ENCODE results near the gene MSH6.
A peak's percentile ranks its signal among the peaks of the same experiment; 100 is the strongest.

Gene MSH6, protein sequence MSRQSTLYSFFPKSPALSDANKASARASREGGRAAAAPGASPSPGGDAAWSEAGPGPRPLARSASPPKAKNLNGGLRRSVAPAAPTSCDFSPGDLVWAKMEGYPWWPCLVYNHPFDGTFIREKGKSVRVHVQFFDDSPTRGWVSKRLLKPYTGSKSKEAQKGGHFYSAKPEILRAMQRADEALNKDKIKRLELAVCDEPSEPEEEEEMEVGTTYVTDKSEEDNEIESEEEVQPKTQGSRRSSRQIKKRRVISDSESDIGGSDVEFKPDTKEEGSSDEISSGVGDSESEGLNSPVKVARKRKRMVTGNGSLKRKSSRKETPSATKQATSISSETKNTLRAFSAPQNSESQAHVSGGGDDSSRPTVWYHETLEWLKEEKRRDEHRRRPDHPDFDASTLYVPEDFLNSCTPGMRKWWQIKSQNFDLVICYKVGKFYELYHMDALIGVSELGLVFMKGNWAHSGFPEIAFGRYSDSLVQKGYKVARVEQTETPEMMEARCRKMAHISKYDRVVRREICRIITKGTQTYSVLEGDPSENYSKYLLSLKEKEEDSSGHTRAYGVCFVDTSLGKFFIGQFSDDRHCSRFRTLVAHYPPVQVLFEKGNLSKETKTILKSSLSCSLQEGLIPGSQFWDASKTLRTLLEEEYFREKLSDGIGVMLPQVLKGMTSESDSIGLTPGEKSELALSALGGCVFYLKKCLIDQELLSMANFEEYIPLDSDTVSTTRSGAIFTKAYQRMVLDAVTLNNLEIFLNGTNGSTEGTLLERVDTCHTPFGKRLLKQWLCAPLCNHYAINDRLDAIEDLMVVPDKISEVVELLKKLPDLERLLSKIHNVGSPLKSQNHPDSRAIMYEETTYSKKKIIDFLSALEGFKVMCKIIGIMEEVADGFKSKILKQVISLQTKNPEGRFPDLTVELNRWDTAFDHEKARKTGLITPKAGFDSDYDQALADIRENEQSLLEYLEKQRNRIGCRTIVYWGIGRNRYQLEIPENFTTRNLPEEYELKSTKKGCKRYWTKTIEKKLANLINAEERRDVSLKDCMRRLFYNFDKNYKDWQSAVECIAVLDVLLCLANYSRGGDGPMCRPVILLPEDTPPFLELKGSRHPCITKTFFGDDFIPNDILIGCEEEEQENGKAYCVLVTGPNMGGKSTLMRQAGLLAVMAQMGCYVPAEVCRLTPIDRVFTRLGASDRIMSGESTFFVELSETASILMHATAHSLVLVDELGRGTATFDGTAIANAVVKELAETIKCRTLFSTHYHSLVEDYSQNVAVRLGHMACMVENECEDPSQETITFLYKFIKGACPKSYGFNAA (N-terminal part only)

GRCh38 chr2:47782671-47783485 is at the start of gene MSH6:
Gene MSH6 (plus strand): TSS chr2:47783145. CDS start chr2:47783234, 89 bp downstream.
- peak; percentile 79 for DNase-seq (ENCODE audit: low read depth)

DNA sequence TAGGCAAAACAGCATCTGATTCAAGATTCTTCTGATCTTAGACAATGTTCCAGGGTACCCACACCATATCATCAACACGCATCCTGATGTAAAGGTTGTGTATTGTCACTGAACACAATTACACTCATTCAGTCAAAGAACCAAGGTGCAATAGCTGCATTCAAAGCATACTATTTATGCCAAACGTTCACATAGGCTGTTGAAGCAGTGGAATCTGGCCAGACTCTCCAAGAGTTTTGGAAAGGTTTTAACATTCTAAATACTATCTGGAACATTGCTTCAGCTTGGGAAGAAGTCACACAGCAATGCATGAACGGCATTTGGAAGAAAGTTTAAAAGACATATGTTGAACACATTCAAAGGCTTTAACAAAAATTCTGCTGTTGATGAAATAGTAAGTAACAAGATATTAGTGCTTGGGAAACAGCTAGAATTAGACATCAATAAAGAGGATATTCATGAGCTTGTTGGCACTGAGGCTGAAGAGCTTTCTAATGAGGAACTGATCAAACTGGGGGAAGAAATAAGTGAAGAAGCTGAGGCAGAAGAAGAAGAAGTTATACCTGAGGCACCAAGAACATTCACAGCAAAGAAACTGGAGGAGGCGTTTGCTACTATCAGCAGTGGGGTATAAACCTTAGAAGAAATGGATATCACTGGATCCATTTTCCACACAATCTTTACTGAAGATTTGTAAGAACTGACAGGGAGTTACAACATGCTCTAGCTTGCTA is 47.6 kb upstream of the MSH6 start:
- no peak for DNase-seq (ENCODE audit: low read depth)

DNA sequence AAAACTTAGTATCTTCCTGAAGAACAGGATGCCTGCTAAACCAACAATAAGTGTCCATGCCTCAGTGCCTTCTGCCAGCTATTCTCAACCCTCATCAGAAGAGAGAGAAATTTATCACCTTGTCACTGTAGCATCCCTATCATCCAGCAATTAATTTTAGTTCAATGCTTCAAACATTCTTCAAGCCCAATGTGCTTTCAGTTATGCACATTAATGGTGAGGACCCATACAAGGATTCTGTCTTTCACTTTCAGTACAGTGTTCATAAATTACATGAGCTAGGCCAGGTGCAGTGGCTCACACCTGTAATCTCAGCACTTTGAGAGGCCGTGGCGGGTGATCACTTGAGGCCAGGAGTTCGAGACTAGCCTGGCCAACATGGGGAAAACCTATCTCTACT is 47.0 kb upstream of the MSH6 start:
- DNase-seq (ENCODE audit: low read depth), result no peak

GRCh38 chr2:47737191-47737975 is 45.6 kb upstream of the MSH6 start:
- peak; percentile 55 for DNase-seq (ENCODE audit: low read depth)

DNA sequence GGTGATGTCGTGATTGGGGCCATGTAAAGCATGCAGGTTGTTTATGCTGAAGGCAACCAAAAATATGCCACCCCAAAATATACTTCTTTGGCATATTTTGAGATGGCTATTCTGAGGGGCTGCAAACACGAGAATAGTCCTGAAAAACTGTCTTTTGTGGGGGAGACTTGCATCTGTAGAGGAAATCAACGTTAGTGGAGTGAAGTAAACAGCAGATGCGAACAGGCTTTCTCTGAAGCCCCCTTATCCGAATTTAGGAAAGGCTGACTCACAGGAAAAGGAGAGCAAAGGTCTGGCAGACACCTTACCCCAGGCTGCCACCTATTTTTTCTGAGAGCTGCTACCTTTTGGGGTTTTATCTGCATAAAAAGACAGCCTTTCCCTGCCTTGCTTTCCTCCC is 44.6 kb upstream of the MSH6 start:
- DNase-seq (ENCODE audit: low read depth), result no peak

GRCh38 chr2:47741101-47741500 is 41.8 kb upstream of the MSH6 start:
- DNase-seq (ENCODE audit: low read depth), result peak; percentile 39

DNA sequence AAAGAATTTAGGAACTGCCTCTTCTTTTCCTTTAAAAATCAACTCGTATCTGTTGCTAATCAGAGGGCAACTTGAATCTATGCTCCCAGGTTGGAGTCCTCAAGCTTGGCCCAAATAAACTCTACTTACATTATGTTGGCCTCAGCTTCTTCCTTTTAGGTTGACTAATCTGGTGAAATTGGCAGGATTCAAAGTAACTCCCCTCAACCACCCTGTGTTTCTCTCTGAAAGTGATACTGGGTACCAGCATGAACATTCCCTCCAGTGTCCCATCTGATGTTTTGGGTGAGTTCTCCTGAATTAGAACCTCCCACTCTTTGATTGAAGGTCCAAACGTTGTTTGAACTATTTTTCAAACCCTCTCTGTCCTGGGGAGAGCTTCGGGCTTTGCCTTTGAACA is 41.3 kb upstream of the MSH6 start:
- no peak for DNase-seq (ENCODE audit: low read depth)

GRCh38 chr2:47744074-47744473 is 38.9 kb upstream of the MSH6 start:
- DNase-seq (ENCODE audit: low read depth), result no peak

GRCh38 chr2:47747878-47748277 is 35.1 kb upstream of the MSH6 start:
- DNase-seq (ENCODE audit: low read depth), result no peak

- peak; percentile 42 for DNase-seq (ENCODE audit: low read depth)
Observed at GRCh38 chr2:47751856-47752414, 31.0 kb upstream of the MSH6 start.

- DNase-seq (ENCODE audit: low read depth), result no peak
Observed at GRCh38 chr2:47767497-47767844, 15.5 kb upstream of the MSH6 start.

GRCh38 chr2:47767880-47768609 is 14.9 kb upstream of the MSH6 start:
- no peak for DNase-seq (ENCODE audit: low read depth)

DNA sequence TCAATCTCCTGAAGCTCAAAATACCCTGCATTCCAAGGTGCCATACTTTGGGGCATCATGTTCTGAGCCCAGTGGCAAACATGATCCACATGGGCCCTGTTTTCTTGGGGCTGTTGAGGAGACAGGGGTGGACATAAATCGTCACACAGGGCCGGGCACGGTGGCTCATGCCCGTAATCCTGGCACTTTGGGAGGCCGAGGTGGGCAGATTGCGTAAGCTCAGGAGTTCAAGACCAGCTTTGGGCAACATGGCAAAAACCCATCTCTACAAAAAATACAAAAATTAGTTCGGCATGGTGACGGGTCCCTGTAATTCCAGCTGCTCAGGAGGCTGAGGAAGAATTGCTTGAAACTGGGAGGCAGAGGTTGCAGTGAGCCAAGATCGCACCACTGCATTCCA is 13.6 kb upstream of the MSH6 start:
- DNase-seq (ENCODE audit: low read depth), result no peak

- peak; percentile 96 for DNase-seq (ENCODE audit: low read depth)
Observed at GRCh38 chr2:47771211-47771610, 11.7 kb upstream of the MSH6 start.

GRCh38 chr2:47772343-47772742 is 10.6 kb upstream of the MSH6 start:
- DNase-seq (ENCODE audit: low read depth), result no peak

GRCh38 chr2:47774567-47774966 is 8.4 kb upstream of the MSH6 start:
- no peak for DNase-seq (ENCODE audit: low read depth)

DNA sequence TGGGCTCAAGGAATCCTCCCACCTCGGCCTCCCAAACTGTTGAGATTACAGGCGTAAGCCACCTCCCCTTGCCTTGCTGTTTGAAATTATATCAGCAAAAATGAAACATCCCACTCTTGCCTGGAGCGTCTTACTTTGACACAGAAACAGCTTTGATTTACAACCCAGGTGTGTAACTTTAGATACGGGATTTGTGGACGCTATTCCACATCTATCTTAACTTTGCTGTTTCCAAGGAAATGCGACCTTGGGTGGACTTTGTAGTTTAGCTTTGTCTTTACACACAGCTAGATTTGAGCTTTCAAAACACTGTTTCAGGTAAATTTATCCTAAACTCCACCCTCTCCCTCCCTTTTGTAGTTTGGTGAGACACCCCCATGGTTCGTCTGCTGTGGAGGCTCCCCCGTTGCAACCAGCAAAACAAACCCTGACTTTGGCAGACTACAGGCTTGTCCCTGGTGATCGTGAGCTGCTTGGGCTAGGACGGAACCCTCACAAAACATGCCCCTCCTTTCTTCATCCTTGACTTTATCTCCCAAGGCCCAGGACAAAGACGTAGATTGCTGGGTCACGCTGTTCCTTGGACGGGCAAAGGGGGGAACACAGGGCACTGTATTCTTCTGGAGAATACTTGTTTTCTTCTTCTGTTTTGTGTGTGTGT is 5.5 kb upstream of the MSH6 start:
- DNase-seq (ENCODE audit: low read depth), result no peak

DNA sequence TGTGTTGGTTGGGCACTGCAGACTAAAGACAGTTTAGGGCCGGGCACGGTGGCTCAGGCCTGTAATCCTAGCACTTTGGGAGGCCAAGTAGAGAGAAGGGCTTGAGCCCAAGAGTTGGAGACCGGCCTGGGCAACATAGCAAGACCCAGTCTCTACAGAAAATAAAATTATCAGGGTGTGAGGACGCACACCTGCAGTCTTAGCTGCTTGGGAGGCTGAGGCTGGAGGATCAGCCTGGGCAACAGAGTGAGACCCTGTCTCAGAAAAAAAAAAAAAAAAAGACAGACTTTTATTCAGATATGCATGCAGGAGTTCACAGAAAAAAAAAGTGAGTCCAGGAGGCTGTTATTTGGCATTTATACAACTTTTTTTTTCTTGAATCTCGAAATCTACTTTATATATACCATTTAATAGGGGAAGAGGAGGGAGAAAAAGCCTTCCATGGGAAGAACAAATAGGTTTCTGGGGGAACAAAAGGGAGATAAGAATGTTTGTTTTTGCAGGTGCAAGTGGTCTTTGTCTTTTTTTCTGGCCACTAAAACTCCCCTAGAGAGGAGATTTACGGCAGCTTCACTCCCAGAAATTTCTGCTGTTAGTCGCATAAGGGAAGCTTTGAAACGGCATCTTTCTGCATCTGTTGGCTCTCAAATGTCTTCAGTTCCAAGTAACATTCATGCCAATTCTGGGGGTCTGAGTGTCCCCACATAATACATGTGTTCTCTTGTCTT is 4.1 kb upstream of the MSH6 start:
- no peak for DNase-seq (ENCODE audit: low read depth)
